Esophagus muscularis mucosa (tissue), 3 donors: ENCODE measurements around the gene NDUFV3.

Experiments
- POLR2A ChIP-seq: fragments of 450-650 bp; IDR thresholded peaks from one replicate; pipeline ENCODE4 v1.6.1; 2017; ENCODE audit warnings: antibody characterized with exemption, moderate library complexity, mild to moderate bottlenecking, low read depth
- TF ChIP-seq, protein P1 (sequence below), 3 experiments: fragments of 200-600 bp in 2 of 3; fragments of 450-650 bp in 1 of 3; sonication (generic) in 2 of 3; IDR thresholded peaks; one replicate each; pipeline ENCODE4 v1.5.1; 2017 to 2019; ENCODE audit warnings: antibody characterized with exemption in 3 of 3, mild to moderate bottlenecking in 2 of 3, moderate library complexity in 1 of 3

DNA sequence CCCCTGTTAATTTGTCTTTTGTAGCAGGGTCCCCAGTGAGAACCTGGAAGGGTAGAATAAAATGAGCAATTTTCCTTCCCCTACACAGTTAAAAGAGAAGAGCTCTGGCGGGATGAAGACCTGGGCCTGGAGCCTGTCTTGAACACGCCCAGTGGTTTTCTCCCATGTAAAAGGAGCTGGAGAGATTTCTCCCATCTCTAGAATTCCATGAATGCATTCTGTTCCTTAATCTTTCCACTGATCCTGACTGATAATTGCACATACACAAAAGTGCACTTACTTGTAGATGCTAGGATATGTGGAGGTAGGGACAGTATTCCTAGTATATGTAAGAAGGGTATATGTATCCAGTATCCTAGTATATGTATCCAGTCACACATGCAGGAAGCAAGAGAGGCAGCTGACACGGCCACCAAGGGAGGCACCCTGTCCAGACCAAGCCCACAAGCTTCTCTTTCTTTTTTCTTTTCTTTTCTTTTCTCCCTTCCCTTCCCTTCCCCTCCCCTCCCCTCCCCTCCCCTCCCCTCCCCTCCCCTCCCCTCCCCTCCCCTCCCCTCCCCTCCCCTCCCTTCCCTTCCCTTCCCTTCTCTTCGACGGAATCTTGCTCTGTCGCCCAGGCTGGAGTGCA, 69.4 kb downstream of the NDUFV3 start:
- TF ChIP-seq, protein P1, sequence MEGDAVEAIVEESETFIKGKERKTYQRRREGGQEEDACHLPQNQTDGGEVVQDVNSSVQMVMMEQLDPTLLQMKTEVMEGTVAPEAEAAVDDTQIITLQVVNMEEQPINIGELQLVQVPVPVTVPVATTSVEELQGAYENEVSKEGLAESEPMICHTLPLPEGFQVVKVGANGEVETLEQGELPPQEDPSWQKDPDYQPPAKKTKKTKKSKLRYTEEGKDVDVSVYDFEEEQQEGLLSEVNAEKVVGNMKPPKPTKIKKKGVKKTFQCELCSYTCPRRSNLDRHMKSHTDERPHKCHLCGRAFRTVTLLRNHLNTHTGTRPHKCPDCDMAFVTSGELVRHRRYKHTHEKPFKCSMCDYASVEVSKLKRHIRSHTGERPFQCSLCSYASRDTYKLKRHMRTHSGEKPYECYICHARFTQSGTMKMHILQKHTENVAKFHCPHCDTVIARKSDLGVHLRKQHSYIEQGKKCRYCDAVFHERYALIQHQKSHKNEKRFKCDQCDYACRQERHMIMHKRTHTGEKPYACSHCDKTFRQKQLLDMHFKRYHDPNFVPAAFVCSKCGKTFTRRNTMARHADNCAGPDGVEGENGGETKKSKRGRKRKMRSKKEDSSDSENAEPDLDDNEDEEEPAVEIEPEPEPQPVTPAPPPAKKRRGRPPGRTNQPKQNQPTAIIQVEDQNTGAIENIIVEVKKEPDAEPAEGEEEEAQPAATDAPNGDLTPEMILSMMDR (IDR thresholded peaks at IDR 0.05), result no peak
- no peak for TF ChIP-seq POLR2A
